Transverse colon (tissue), 3 donors: ENCODE measurements around the gene PCCA.

Experiments used
- POLR2A ChIP-seq: fragments of 450-650 bp; IDR thresholded peaks from one replicate; pipeline ENCODE4 v1.6.1; 2016; ENCODE audit warnings: antibody characterized with exemption, mild to moderate bottlenecking, moderate library complexity
- TF ChIP-seq, protein P1 (sequence below), 5 experiments: fragments of 200-600 bp in 3 of 5; fragments of 450-650 bp in 2 of 5; sonication (generic) in 3 of 5; IDR thresholded peaks; 1 replicate in 2 of 5; 2 replicates in 3 of 5; pipeline ENCODE4 v1.5.1; 2016 to 2017; ENCODE audit warnings: antibody characterized with exemption in 5 of 5, inconsistent platforms in 3 of 5, mild to moderate bottlenecking in 2 of 5, moderate library complexity in 1 of 5

DNA sequence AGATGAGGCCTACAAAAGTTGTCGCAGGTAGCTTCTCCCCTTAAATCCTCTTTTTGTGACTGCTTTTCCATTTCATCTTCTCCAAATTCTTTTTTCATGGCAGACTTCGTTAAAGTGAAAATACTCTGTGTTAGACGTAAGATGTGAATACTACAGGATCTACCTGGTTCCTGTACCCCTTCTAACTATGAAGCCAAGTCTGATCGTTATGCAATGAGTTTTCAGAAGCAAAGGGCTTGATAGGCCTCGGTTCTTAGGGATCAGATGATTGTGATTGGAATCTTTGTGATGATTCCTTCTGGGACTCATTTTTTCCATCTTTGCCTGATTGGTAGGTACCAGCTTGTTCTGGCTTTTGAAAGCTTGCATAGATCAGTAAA lies 86.9 kb downstream of the PCCA start:
- TF ChIP-seq, protein P1, sequence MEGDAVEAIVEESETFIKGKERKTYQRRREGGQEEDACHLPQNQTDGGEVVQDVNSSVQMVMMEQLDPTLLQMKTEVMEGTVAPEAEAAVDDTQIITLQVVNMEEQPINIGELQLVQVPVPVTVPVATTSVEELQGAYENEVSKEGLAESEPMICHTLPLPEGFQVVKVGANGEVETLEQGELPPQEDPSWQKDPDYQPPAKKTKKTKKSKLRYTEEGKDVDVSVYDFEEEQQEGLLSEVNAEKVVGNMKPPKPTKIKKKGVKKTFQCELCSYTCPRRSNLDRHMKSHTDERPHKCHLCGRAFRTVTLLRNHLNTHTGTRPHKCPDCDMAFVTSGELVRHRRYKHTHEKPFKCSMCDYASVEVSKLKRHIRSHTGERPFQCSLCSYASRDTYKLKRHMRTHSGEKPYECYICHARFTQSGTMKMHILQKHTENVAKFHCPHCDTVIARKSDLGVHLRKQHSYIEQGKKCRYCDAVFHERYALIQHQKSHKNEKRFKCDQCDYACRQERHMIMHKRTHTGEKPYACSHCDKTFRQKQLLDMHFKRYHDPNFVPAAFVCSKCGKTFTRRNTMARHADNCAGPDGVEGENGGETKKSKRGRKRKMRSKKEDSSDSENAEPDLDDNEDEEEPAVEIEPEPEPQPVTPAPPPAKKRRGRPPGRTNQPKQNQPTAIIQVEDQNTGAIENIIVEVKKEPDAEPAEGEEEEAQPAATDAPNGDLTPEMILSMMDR (IDR thresholded peaks at IDR 0.05) = no peak
- no peak for TF ChIP-seq POLR2A
